ENCODE data around the gene PRKN.

GRCh38 chr6:162078126-162078525 is 649.4 kb downstream of the PRKN start:
- TF ChIP-seq, protein P1, sequence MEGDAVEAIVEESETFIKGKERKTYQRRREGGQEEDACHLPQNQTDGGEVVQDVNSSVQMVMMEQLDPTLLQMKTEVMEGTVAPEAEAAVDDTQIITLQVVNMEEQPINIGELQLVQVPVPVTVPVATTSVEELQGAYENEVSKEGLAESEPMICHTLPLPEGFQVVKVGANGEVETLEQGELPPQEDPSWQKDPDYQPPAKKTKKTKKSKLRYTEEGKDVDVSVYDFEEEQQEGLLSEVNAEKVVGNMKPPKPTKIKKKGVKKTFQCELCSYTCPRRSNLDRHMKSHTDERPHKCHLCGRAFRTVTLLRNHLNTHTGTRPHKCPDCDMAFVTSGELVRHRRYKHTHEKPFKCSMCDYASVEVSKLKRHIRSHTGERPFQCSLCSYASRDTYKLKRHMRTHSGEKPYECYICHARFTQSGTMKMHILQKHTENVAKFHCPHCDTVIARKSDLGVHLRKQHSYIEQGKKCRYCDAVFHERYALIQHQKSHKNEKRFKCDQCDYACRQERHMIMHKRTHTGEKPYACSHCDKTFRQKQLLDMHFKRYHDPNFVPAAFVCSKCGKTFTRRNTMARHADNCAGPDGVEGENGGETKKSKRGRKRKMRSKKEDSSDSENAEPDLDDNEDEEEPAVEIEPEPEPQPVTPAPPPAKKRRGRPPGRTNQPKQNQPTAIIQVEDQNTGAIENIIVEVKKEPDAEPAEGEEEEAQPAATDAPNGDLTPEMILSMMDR (IDR thresholded peaks at IDR 0.05), result no peak
- no peak for TF ChIP-seq POLR2A (IDR thresholded peaks at IDR 0.05)
